ENCODE measurements around the gene TRIM63.

The TRIM63 gene

GRCh38 chr1:26035203-26035958 lies 32.0 kb downstream of the TRIM63 start:
- H3K27me3 Mint-ChIP-seq, result no peaks in the 10 kb centered on the region
- peak overlapping the region; percentile 97 for H3K4me3 Mint-ChIP-seq
- no peaks in the 10 kb centered on the region for H3K9me3 Mint-ChIP-seq
- H3K36me3 Mint-ChIP-seq, result no peaks in the 10 kb centered on the region
- peak overlapping the region; percentile 68 for H3K27ac Mint-ChIP-seq
- H3K4me1 Mint-ChIP-seq, result peaks cover 11% of the 10 kb centered on the region

- H3K4me3 Mint-ChIP-seq, result peak overlapping the region; percentile 97
- H3K27ac Mint-ChIP-seq, result no peak overlapping the region
- no peaks in the 10 kb centered on the region for H3K27me3 Mint-ChIP-seq
- H3K9me3 Mint-ChIP-seq, result no peaks in the 10 kb centered on the region
- peaks cover 11% of the 10 kb centered on the region for H3K4me1 Mint-ChIP-seq
- no peaks in the 10 kb centered on the region for H3K36me3 Mint-ChIP-seq
Observed at GRCh38 chr1:26034504-26035202, 32.8 kb downstream of the TRIM63 start.

GRCh38 chr1:26032656-26033357 lies 34.6 kb downstream of the TRIM63 start:
- Mint-ChIP-seq H3K36me3 (no peaks in the 10 kb centered on the region), H3K27ac (no peak overlapping the region), H3K4me3 (no peak overlapping the region), H3K27me3 (no peaks in the 10 kb centered on the region), H3K4me1 (peaks cover 11% of the 10 kb centered on the region), H3K9me3 (no peaks in the 10 kb centered on the region)

DNA sequence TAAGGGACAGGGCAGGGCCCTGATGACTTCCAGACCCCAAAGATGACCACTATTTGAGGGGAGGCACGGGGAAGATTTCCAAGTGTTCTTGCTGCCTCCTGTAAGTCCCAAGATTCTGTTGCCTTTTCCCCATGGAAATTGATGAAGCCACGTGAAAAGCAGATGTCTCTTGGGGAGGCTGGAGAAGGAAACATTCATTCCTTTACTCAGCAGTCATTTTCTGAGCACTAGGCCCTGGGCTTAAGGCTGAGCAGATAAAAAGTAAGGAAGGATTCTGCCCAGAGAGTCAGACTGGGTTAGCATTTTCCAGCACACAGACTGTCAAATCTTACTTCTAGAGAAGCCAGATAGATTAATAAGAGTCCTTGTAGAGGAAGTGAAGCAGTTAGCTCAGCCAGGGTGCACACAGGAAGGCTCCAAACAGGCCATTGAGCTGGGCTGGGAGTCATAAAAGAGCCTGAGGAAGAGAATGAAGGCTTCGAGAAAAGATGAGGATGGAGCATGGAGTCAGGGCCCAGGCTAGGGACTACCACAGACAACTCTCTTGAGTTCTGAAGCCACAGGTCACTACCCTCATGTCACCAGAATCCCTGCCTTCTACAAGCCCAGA lies 35.7 kb downstream of the TRIM63 start:
- Mint-ChIP-seq H3K4me3 (no peak overlapping the region), H3K4me1 (peaks cover 11% of the 10 kb centered on the region), H3K36me3 (no peaks in the 10 kb centered on the region), H3K9me3 (no peaks in the 10 kb centered on the region), H3K27ac (no peak overlapping the region), H3K27me3 (no peaks in the 10 kb centered on the region)

- Mint-ChIP-seq H3K9me3 (no peaks in the 10 kb centered on the region), H3K27ac (peak overlapping the region; percentile 82), H3K4me3 (no peak overlapping the region), H3K36me3 (no peaks in the 10 kb centered on the region), H3K4me1 (peaks cover 11% of the 10 kb centered on the region), H3K27me3 (no peaks in the 10 kb centered on the region)
Observed at GRCh38 chr1:26031196-26031595, 36.2 kb downstream of the TRIM63 start.

- Mint-ChIP-seq H3K9me3 (no peaks in the 10 kb centered on the region), H3K4me3 (no peak overlapping the region), H3K27me3 (no peaks in the 10 kb centered on the region), H3K36me3 (no peaks in the 10 kb centered on the region), H3K4me1 (peaks cover 8% of the 10 kb centered on the region), H3K27ac (no peak overlapping the region)
Observed at GRCh38 chr1:26029864-26030481, 37.5 kb downstream of the TRIM63 start.

- Mint-ChIP-seq H3K4me3 (no peak overlapping the region), H3K4me1 (peaks cover under 1% of the 10 kb centered on the region), H3K36me3 (no peaks in the 10 kb centered on the region), H3K27me3 (no peaks in the 10 kb centered on the region), H3K27ac (no peak overlapping the region), H3K9me3 (no peaks in the 10 kb centered on the region)
Observed at GRCh38 chr1:26029054-26029863, 38.2 kb downstream of the TRIM63 start.

- Mint-ChIP-seq H3K27ac (no peak overlapping the region), H3K4me3 (no peak overlapping the region), H3K36me3 (no peaks in the 10 kb centered on the region), H3K27me3 (no peaks in the 10 kb centered on the region), H3K4me1 (no peaks in the 10 kb centered on the region), H3K9me3 (no peaks in the 10 kb centered on the region)
Observed at GRCh38 chr1:26028490-26028980, 38.9 kb downstream of the TRIM63 start.

DNA sequence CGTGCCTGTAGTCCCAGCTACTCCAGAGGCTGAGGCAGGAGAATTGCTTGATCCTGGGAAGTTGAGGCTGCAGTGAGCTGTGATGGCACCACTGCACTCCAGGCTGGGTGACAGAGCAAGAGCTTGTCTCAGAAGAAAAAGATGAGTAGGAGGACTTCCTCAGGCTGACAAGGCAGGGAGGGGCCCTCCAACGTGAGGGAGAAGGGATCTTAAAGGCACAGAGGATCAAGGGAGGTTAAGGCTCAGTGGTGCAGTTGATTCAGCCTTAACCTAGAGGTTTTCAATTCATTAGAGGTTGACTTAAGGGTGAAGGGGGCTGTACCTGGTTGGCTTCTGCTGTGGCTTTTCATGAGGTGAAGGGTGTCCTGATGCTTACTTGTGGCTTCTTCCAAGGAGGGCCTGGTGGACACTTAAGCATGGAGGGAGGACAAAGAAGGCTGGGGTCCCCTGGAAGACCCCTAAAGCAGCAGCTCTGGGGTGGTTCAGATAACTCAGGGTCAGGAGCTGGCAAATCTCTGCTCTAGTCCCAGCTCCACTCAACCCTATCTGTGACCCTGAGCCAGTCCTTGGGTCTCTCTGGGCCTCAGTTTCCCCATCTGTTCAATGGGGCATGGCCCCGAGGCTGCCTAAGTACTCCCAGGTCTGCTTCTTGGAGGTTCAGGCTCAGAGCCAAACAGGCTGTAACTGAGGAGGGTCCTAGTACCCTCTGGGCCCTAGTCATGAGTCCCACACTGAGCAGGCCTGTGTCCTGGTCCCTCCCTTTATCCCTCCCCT lies 39.5 kb downstream of the TRIM63 start:
- Mint-ChIP-seq H3K4me3 (no peak overlapping the region), H3K4me1 (no peaks in the 10 kb centered on the region), H3K9me3 (no peaks in the 10 kb centered on the region), H3K27ac (no peak overlapping the region), H3K36me3 (no peaks in the 10 kb centered on the region), H3K27me3 (no peaks in the 10 kb centered on the region)

GRCh38 chr1:26025517-26025916 lies 41.9 kb downstream of the TRIM63 start:
- Mint-ChIP-seq H3K4me1 (no peaks in the 10 kb centered on the region), H3K9me3 (no peaks in the 10 kb centered on the region), H3K27me3 (no peaks in the 10 kb centered on the region), H3K36me3 (no peaks in the 10 kb centered on the region), H3K4me3 (no peak overlapping the region), H3K27ac (no peak overlapping the region)

- Mint-ChIP-seq H3K27me3 (no peaks in the 10 kb centered on the region), H3K9me3 (no peaks in the 10 kb centered on the region), H3K27ac (no peak overlapping the region)
Observed at GRCh38 chr1:26025060-26025459, 42.4 kb downstream of the TRIM63 start.

DNA sequence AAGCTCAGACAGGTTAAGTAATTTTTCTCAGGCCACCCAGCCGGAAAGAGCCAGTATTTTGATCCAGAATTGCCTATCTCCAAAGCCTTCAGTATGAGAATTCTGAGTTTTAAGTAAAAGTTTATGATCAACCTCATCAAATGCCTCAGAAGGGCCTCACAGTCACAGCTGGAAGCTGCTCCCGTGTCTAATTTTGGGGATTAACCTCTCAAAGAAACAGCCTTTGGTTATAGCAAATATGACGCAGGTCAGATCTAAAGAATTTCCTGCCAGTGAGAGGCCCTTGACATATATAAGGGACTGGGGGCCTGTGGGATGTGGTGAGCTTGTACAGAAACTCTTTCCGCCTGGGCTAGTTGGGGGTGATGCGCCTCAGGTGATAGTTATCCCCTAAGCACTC lies 43.6 kb downstream of the TRIM63 start:
- H3K9me3 Mint-ChIP-seq, result no peaks in the 10 kb centered on the region

More at GRCh38 chr1:26025060-26025459, 42.4 kb downstream of the TRIM63 start:
- Mint-ChIP-seq H3K4me3 (no peak overlapping the region), H3K36me3 (no peaks in the 10 kb centered on the region), H3K4me1 (no peaks in the 10 kb centered on the region)

GRCh38 chr1:26023009-26023408 lies 44.4 kb downstream of the TRIM63 start:
- H3K9me3 Mint-ChIP-seq, result no peaks in the 10 kb centered on the region
- H3K4me1 Mint-ChIP-seq, result peaks cover 5% of the 10 kb centered on the region
- no peaks in the 10 kb centered on the region for H3K27me3 Mint-ChIP-seq
- no peak overlapping the region for H3K27ac Mint-ChIP-seq
- no peaks in the 10 kb centered on the region for H3K36me3 Mint-ChIP-seq
- no peak overlapping the region for H3K4me3 Mint-ChIP-seq

More for the DNA sequence above, 43.6 kb downstream of the TRIM63 start:
- no peaks in the 10 kb centered on the region for H3K27me3 Mint-ChIP-seq
- no peak overlapping the region for H3K4me3 Mint-ChIP-seq
- H3K4me1 Mint-ChIP-seq, result peaks cover 5% of the 10 kb centered on the region
- no peaks in the 10 kb centered on the region for H3K36me3 Mint-ChIP-seq
- H3K27ac Mint-ChIP-seq, result no peak overlapping the region

GRCh38 chr1:26022404-26022779 lies 45.0 kb downstream of the TRIM63 start:
- Mint-ChIP-seq H3K4me1 (peaks cover 5% of the 10 kb centered on the region), H3K27me3 (no peaks in the 10 kb centered on the region), H3K4me3 (no peak overlapping the region), H3K9me3 (no peaks in the 10 kb centered on the region), H3K27ac (no peak overlapping the region), H3K36me3 (no peaks in the 10 kb centered on the region)

All from activated naive CD4-positive, alpha-beta T cell treated with anti-CD3 and anti-CD28 coated beads, Interleukin-2, amount 50 U/mL, for 24 hours (primary cell).